B cell (primary cell): ENCODE results near the gene DTNBP1.

Experiments used
- EZH2 ChIP-seq: IDR thresholded peaks from 2 replicates; pipeline ENCODE4 v1.6.1; 2012; ENCODE audit warnings: borderline replicate concordance, low read depth, mild to moderate bottlenecking, moderate library complexity, low read length; ENCODE audit not compliant: insufficient read depth, poor library complexity, severe bottlenecking
- TF ChIP-seq, protein P1 (sequence below): fragments of 200-600 bp; IDR thresholded peaks from one replicate; pipeline ENCODE4 v1.8.0; 2022; ENCODE audit warnings: antibody characterized with exemption, mild to moderate bottlenecking

DNA sequence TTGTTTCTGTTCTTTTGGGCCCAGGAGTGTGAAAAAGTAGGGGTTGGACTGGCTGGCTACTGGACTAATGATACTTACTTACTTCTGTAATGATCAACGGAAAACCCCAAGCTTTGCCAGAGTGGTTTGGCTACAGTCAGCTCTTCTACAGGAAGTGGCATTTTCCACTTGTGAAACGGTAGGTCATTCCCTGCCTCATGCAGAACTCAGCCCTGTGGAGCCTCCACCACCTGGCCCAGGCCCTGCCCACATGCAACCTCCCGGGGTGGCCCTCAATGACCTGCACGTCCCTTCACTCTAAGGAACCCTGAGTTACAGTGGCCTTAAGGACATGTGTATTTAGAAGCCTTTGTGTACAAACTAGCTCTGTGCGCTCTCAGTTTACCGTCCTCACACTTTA, 140.4 kb downstream of the DTNBP1 start:
- TF ChIP-seq, protein P1, sequence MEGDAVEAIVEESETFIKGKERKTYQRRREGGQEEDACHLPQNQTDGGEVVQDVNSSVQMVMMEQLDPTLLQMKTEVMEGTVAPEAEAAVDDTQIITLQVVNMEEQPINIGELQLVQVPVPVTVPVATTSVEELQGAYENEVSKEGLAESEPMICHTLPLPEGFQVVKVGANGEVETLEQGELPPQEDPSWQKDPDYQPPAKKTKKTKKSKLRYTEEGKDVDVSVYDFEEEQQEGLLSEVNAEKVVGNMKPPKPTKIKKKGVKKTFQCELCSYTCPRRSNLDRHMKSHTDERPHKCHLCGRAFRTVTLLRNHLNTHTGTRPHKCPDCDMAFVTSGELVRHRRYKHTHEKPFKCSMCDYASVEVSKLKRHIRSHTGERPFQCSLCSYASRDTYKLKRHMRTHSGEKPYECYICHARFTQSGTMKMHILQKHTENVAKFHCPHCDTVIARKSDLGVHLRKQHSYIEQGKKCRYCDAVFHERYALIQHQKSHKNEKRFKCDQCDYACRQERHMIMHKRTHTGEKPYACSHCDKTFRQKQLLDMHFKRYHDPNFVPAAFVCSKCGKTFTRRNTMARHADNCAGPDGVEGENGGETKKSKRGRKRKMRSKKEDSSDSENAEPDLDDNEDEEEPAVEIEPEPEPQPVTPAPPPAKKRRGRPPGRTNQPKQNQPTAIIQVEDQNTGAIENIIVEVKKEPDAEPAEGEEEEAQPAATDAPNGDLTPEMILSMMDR: no peak
- TF ChIP-seq EZH2: no peak
